ENCODE data around the gene CREB5. TPM values are rescaled to one million over a fixed set of nuclear protein-coding genes. Genes with fewer than 3 reads are reported as not detected.

Gene CREB5
- total RNA-seq, 2 experiments from 2014 or later, result 1.2 to 1.5 TPM

DNA sequence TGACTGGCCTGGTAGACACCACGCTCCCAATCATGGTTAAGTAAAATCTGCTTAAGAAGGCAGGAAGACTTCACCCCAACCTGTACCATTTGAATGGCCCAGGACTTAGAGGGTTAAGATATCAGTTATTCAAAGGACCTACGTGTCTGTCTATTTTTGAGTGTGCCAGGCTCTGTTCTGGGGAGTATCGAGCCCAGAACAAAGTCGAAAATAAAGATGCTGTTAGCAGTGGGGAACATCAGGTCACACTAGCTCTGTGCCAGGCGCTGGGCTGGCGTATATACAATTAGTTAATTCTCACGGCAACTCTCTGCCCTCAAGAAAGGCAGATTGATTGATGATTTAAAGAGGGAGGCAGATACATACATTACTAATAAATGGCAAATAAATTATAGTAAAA lies 40.5 kb upstream of the CREB5 start:
- Mint-ChIP-seq H3K27me3 (peaks cover 4% of the 10 kb centered on the region), H3K9me3 (no peaks in the 10 kb centered on the region), H3K27ac (no peak overlapping the region), H3K36me3 (ENCODE audit: low read depth) (no peaks in the 10 kb centered on the region), H3K4me1 (ENCODE audit: low read depth) (no peaks in the 10 kb centered on the region), H3K4me3 (no peak overlapping the region)
- intact Hi-C loops (cut with micrococcal nuclease), result no loop called here
- ChIA-PET CTCF (interaction anchor here (1.2 kb wide), 1 partner anchor 75 kb away, joined by 3 read pairs; no protein-coding TSS in a partner anchor), POLR2A (no interaction called here)
- ATAC-seq (no peak), DNase-seq (no peak)
- TF ChIP-seq CTCF (IDR thresholded peaks at IDR 0.05), result no peak

GRCh38 chr7:28373990-28374389 lies 38.3 kb upstream of the CREB5 start:
- Mint-ChIP-seq H3K36me3 (ENCODE audit: low read depth) (no peaks in the 10 kb centered on the region), H3K4me1 (ENCODE audit: low read depth) (no peaks in the 10 kb centered on the region)
- intact Hi-C loops (cut with micrococcal nuclease), result no loop called here

DNA sequence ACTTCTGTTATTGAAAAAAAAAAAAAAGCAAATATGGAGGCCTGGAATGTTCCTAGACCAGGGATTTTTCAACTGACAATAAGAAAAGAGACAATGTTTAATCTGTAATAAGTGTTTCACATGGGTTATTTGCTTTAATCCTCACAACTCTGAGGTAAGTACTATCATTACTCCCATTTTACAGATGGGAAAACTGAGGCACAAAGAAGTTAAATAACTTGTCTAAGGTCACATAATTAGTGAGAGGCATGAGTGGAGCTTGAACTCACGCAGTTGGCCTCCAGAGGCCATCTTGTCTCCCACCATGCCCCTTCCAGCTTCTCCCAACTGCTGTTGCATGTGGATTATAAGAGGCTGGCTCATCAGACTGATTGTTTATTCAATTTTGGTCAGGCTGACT lies 36.6 kb upstream of the CREB5 start:
- no peak overlapping the region for H3K4me3 Mint-ChIP-seq
- no peaks in the 10 kb centered on the region for H3K9me3 Mint-ChIP-seq
- ChIA-PET CTCF (interaction anchor here (0.7 kb wide), 1 partner anchor 79 kb away, joined by 3 read pairs; no protein-coding TSS in a partner anchor), POLR2A (no interaction called here)
- H3K36me3 Mint-ChIP-seq (ENCODE audit: low read depth), result no peaks in the 10 kb centered on the region
- DNase-seq (no peak), ATAC-seq (no peak)
- H3K27ac Mint-ChIP-seq, result no peak overlapping the region
- intact Hi-C loops (cut with micrococcal nuclease), result no loop called here
- H3K27me3 Mint-ChIP-seq, result peaks cover 3% of the 10 kb centered on the region
- H3K4me1 Mint-ChIP-seq (ENCODE audit: low read depth), result no peaks in the 10 kb centered on the region
- TF ChIP-seq CTCF (IDR thresholded peaks at IDR 0.05), result no peak

More at GRCh38 chr7:28373990-28374389, 38.3 kb upstream of the CREB5 start:
- ATAC-seq, result no peak
- no peaks in the 10 kb centered on the region for H3K9me3 Mint-ChIP-seq
- no peak overlapping the region for H3K4me3 Mint-ChIP-seq
- ChIA-PET CTCF (interaction anchor here (2.2 kb wide), 1 partner anchor 10 kb away, joined by 8 read pairs; no protein-coding TSS in a partner anchor), POLR2A (no interaction called here)
- TF ChIP-seq CTCF (IDR thresholded peaks at IDR 0.05), result no peak
- DNase-seq, result no peak
- H3K27me3 Mint-ChIP-seq, result no peaks in the 10 kb centered on the region
- no peak overlapping the region for H3K27ac Mint-ChIP-seq

- intact Hi-C loops (cut with micrococcal nuclease), result no loop called here
- Mint-ChIP-seq H3K9me3 (no peaks in the 10 kb centered on the region), H3K36me3 (ENCODE audit: low read depth) (no peaks in the 10 kb centered on the region), H3K27ac (no peak overlapping the region), H3K27me3 (peaks cover 3% of the 10 kb centered on the region), H3K4me3 (no peak overlapping the region), H3K4me1 (ENCODE audit: low read depth) (no peaks in the 10 kb centered on the region)
- DNase-seq (no peak), ATAC-seq (no peak)
- ChIA-PET CTCF (no interaction called here), POLR2A (no interaction called here)
- no peak for TF ChIP-seq CTCF (IDR thresholded peaks at IDR 0.05)
Observed at GRCh38 chr7:28376634-28377033, 35.7 kb upstream of the CREB5 start.

DNA sequence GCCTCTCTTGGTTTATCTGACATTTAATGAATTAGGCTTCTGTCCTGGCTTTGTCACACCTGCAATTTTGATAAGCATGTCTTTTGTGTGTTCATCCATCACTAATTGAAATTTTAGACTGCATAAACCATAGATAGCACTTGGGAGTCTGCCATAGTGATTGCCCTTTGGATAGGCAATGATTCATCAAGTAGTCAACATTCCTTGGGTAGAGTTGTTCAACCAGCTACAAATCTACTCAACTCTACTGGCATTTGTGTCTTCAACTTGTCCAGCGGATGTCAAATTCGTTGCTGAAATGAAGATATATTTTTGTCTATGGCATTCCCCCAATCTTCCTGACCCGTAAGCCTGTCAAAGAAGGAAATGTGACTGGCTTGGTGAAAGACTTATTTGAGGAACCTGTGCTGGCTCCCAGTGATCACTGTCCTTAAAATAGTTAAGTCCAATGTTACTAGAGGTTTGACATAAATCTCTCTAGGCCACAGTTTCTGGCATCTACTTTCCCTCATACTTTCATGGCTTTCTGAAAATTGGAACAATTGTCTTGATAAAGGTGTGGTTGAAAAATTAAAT lies 33.7 kb upstream of the CREB5 start:
- no peak overlapping the region for H3K27ac Mint-ChIP-seq
- ChIA-PET CTCF (no interaction called here), POLR2A (no interaction called here)
- H3K27me3 Mint-ChIP-seq, result peaks cover 3% of the 10 kb centered on the region
- no peak overlapping the region for H3K4me3 Mint-ChIP-seq
- DNase-seq, result no peak
- intact Hi-C loops (cut with micrococcal nuclease), result no loop called here
- no peaks in the 10 kb centered on the region for H3K36me3 Mint-ChIP-seq (ENCODE audit: low read depth)
- no peaks in the 10 kb centered on the region for H3K9me3 Mint-ChIP-seq
- no peak for TF ChIP-seq CTCF (IDR thresholded peaks at IDR 0.05)
- no peak for ATAC-seq
- no peaks in the 10 kb centered on the region for H3K4me1 Mint-ChIP-seq (ENCODE audit: low read depth)
